Right lobe of liver (tissue), 6 donors: ENCODE results near the gene RIMS4. TPM values are rescaled to one million over a fixed set of nuclear protein-coding genes. Genes with fewer than 3 reads are reported as not detected.

Experiments
- ATAC-seq, 4 donors: fragments of 200-7000 bp; cut with Tn5 transposase; one replicate each; pipeline ENCODE4 v1.9.1; 2020; ENCODE audit warnings: mild to moderate bottlenecking in 4 of 4, moderate library complexity in 4 of 4
- DNase-seq, 3 donors: peaks; one replicate each; pipeline ENCODE4 v3.0.0-alpha.2; 2020
- H3K27ac ChIP-seq, 3 donors: fragments of 200-600 bp; one replicate each; pipeline ENCODE4 v1.8.0; 2022
- H3K27me3 ChIP-seq, 2 donors: fragments of 200-600 bp; one replicate each; pipeline ENCODE4 v1.8.0; 2022
- H3K36me3 ChIP-seq, 4 donors: fragments of 200-600 bp; sonication (generic) in 1 of 4; one replicate each; pipeline versions ENCODE4 v1.5.1 to v1.8.0; 2017 to 2022; ENCODE audit warnings: control low read depth in 1 of 4
- H3K4me1 ChIP-seq, 4 donors: fragments of 200-600 bp; sonication (generic) in 1 of 4; one replicate each; pipeline versions ENCODE4 v1.5.1 to v1.8.0; 2017 to 2022; ENCODE audit warnings: control low read depth in 1 of 4
- H3K4me3 ChIP-seq, 3 donors: fragments of 200-600 bp; one replicate each; pipeline ENCODE4 v1.8.0; 2022
- H3K9me3 ChIP-seq, 4 donors: fragments of 200-600 bp; sonication (generic) in 1 of 4; one replicate each; pipeline versions ENCODE4 v1.5.1 to v1.8.0; 2017 to 2022; ENCODE audit warnings: control low read depth in 1 of 4
- CTCF ChIP-seq, 4 donors: fragments of 200-600 bp in 3 of 4; fragments of 450-650 bp in 1 of 4; IDR thresholded peaks; one replicate each; pipeline versions ENCODE4 v1.5.1 to v1.8.0; 2016 to 2022; ENCODE audit warnings: antibody characterized with exemption in 4 of 4, mild to moderate bottlenecking in 2 of 4
- POLR2A ChIP-seq: fragments of 450-650 bp; IDR thresholded peaks from one replicate; pipeline ENCODE4 v1.6.1; 2017; ENCODE audit warnings: antibody characterized with exemption, mild to moderate bottlenecking
- WGBS: methylation state at CpG from one replicate; pipeline ENCODE4 v1.1.6; 2018; ENCODE audit warnings: low coverage, low lambda C conversion rate; ENCODE audit not compliant: insufficient coverage; ENCODE audit errors: missing lambda C conversion rate; 5-methylcytosine and 5-hydroxymethylcytosine counted together
- intact Hi-C, 2 donors: fragments of 100-400 bp; cut with DNase I; formaldehyde crosslinking; loops; one replicate each; pipeline versions ENCODE4 v1.11.2 to v1.14.1; 2022
- total RNA-seq, 6 experiments: library from RNA; depleted of rRNA in 2 of 6; stranded (reverse); fragments of >200 nt in 2 of 6; fragmentation: NEBNext Ultra II Directional in 3 of 6; extraction: Animal tissue kit (Norgen Biotek cat#: 25700) in 3 of 6; gene quantifications; one replicate each; pipeline versions ENCODE4 v1.1.0 to v1.2.4, GENCODE V29; 2016 to 2023
- donor health status: DM: no; HTN: yes; CAD: no.
- donor health status: DM: no; HTN: no; CAD: no.
- donor health status: DM: no; HTN: no; CAD: no.
- donor health status: DM: no; HTN: yes; CAD: no.
- donor health status: DM: no; HTN: yes; CAD: no.

The RIMS4 gene
- total RNA-seq, 6 experiments from 2014 or later: not detected

- Histone ChIP-seq H3K36me3 (no peaks in the 10 kb centered on the region), H3K9me3 (no peaks in the 10 kb centered on the region), H3K4me1 (no peaks in the 10 kb centered on the region), H3K27ac (no peak overlapping the region), H3K27me3 (no peaks in the 10 kb centered on the region), H3K4me3 (no peak overlapping the region)
- no peak for ATAC-seq
- WGBS: 35% methylated on average over 1 of the region's 1 CpG
- no peak for DNase-seq
- TF ChIP-seq POLR2A (no peak), CTCF (IDR thresholded peaks at IDR 0.05) (no peak)
- intact Hi-C loops: no loop called here
These were observed 24.8 kb upstream of the RIMS4 start for GRCh38 chr20:44835116-44835515.

- no peaks in the 10 kb centered on the region for H3K27me3 ChIP-seq
These were observed 24.3 kb upstream of the RIMS4 start for GRCh38 chr20:44834693-44835092.

GRCh38 chr20:44833437-44833836 lies 23.1 kb upstream of the RIMS4 start:
- Histone ChIP-seq H3K27ac (no peak overlapping the region), H3K27me3 (no peaks in the 10 kb centered on the region), H3K36me3 (no peaks in the 10 kb centered on the region), H3K4me1 (no peaks in the 10 kb centered on the region), H3K4me3 (no peak overlapping the region), H3K9me3 (no peaks in the 10 kb centered on the region)
- 63% methylated on average over 1 of the region's 1 CpG for WGBS
- no peak for ATAC-seq
- TF ChIP-seq CTCF (IDR thresholded peaks at IDR 0.05): no peak
- TF ChIP-seq POLR2A: no peak
- intact Hi-C loops: no loop called here
- DNase-seq: no peak

More at GRCh38 chr20:44834693-44835092, 24.3 kb upstream of the RIMS4 start:
- Histone ChIP-seq H3K27ac (no peak overlapping the region), H3K4me1 (no peaks in the 10 kb centered on the region), H3K9me3 (no peaks in the 10 kb centered on the region), H3K4me3 (no peak overlapping the region), H3K36me3 (no peaks in the 10 kb centered on the region)
- WGBS: 28% methylated on average over 2 of the region's 2 CpGs
- intact Hi-C loops: no loop called here
- TF ChIP-seq POLR2A: no peak
- no peak for TF ChIP-seq CTCF (IDR thresholded peaks at IDR 0.05)
- ATAC-seq (no peak), DNase-seq (no peak)

- no peak overlapping the region for H3K4me3 ChIP-seq
- ATAC-seq (no peak), DNase-seq (no peak)
- no peaks in the 10 kb centered on the region for H3K4me1 ChIP-seq
- no peaks in the 10 kb centered on the region for H3K9me3 ChIP-seq
- no peak for TF ChIP-seq POLR2A
- TF ChIP-seq CTCF (IDR thresholded peaks at IDR 0.05): no peak
- no peaks in the 10 kb centered on the region for H3K27me3 ChIP-seq
- 17% methylated on average over 1 of the region's 3 CpGs for WGBS
- no peaks in the 10 kb centered on the region for H3K36me3 ChIP-seq
- no peak overlapping the region for H3K27ac ChIP-seq
- intact Hi-C loops: no loop called here
These were observed 22.4 kb upstream of the RIMS4 start for GRCh38 chr20:44832724-44833123.

GRCh38 chr20:44830995-44831394 lies 20.6 kb upstream of the RIMS4 start:
- 64% methylated on average over 1 of the region's 1 CpG for WGBS
- Histone ChIP-seq H3K27me3 (no peaks in the 10 kb centered on the region), H3K4me1 (no peaks in the 10 kb centered on the region), H3K4me3 (no peak overlapping the region), H3K27ac (no peak overlapping the region), H3K36me3 (no peaks in the 10 kb centered on the region), H3K9me3 (no peaks in the 10 kb centered on the region)
- intact Hi-C loops: no loop called here
- TF ChIP-seq POLR2A (no peak), CTCF (IDR thresholded peaks at IDR 0.05) (no peak)
- DNase-seq (no peak), ATAC-seq (no peak)
